ENCODE measurements around the gene TAS2R38.

- TF ChIP-seq CTCF (IDR thresholded peaks at IDR 0.05), result no peak
- no peak for TF ChIP-seq POLR2AphosphoS5 (IDR thresholded peaks at IDR 0.05)
- TF ChIP-seq POLR2A (IDR thresholded peaks at IDR 0.05), result no peak
Measured at GRCh38 chr7:141930211-141930610, 43.4 kb downstream of the TAS2R38 start.

Data from stomach (tissue), 4 donors.